ENCODE measurements around the gene MRPS14.

DNA sequence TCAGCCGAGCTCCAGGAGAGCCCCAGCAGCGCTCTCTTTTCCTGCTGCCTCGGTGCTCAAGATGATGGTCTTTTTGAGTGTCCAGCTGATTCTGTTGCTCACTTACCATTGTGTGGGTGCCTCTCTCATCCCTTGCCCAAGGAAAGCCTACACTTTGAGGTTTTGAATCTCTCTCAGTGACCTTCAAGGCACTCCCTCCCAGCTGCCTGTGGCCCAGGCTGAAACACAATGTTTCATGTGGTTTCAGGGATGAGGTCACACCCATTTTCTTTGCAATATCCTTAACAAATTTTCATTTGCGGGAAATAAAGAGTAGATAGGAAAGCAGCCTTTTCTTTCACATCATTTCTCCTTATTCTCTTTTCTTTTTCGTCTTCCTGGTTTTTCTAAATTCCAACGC is 12.6 kb upstream of the MRPS14 start:
- TF ChIP-seq EZH2 (IDR thresholded peaks at IDR 0.05): no peak
- TF ChIP-seq POLR2AphosphoS5 (IDR thresholded peaks at IDR 0.05; ENCODE audit: borderline replicate concordance, low read depth, low read length): no peak
- TF ChIP-seq FOXP2 (optimal IDR thresholded peaks at IDR 0.05; ENCODE audit: control extremely low read depth, extremely low read length, insufficient read depth): no peak

Measured in SK-N-MC (cell line).